GM10248 (cell line): Measurements from ENCODE around the gene RGS12.

Source experiments
- CTCF ChIA-PET: fragments of 300-600 bp; sonication (Branson Sonifier 250); formaldehyde crosslinking; extraction: SDS; loops from one replicate; lab custom pipeline; 2021; ENCODE audit warnings: antibody characterized with exemption; lab: Yijun Ruan, JAX
- POLR2A ChIA-PET: fragments of 350-650 bp; sonication (Branson Sonifier 250); formaldehyde crosslinking; extraction: SDS; loops from one replicate; lab custom pipeline; 2020; ENCODE audit warnings: antibody characterized with exemption; lab: Yijun Ruan, JAX
- DNase-seq: peaks from one replicate; pipeline ENCODE4 v3.0.0; 2012; ENCODE audit errors: extremely low spot score
- CTCF ChIP-seq: IDR thresholded peaks from 2 replicates; pipeline ENCODE4 v1.5.1; 2012; ENCODE audit warnings: mild to moderate bottlenecking, low read depth; ENCODE audit errors: extremely low read depth, missing control alignments, control extremely low read depth

The RGS12 gene

GRCh38 chr4:3303565-3303824 lies 10.7 kb downstream of the RGS12 start:
- no peak for TF ChIP-seq CTCF
- no peak for DNase-seq
- CTCF ChIA-PET: no interaction called here
- POLR2A ChIA-PET: no interaction called here

DNA sequence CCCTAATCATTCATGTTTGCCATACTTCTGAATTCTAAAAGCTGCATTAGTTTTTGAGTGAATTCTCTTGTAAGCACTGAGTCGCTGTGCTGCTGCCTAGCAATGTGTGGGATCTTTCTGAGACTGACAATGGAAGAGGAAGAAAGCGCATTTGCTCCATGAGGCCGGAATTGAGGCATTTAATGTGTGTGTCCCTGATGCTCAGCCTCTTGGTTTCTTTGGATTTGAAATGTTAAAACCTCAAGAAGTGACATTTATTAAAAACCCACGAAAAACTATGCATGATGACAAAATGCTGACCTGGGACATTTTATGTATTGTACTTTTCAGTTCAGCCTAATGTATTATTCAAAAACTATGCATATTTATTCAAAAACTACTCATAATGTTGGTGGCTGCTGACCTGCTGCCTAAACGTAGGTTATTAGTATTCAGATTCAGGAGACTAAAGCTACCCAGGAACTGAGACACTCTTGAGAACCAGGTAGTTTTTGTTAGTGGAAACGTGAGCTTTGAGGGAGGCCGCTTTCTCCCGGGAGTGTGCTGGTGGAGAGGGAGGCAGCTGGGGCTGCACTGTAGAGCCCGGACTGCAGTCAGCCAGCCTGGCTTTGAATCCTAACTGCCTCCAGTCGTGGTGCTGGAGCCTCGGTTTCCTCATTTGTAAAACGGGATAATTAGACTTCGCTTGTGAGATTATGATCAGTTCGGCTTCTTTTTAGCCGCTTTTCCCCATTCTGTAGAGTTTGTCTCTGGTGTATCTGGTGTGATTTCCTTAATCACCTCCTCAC lies 11.3 kb downstream of the RGS12 start:
- ChIA-PET CTCF (no interaction called here), POLR2A (no interaction called here)
- TF ChIP-seq CTCF: no peak
- no peak for DNase-seq

- no peak for DNase-seq
- POLR2A ChIA-PET: no interaction called here
- no peak for TF ChIP-seq CTCF
- CTCF ChIA-PET: no interaction called here
Measured at GRCh38 chr4:3304831-3305609, 12.2 kb downstream of the RGS12 start.

- ChIA-PET POLR2A (interaction anchor here (0.5 kb wide), 1 partner anchor 242 kb away, joined by 3 read pairs; no protein-coding TSS in a partner anchor), CTCF (interaction anchor here (0.8 kb wide), 1 partner anchor 16 kb away, joined by 3 read pairs; no protein-coding TSS in a partner anchor)
- TF ChIP-seq CTCF: no peak
- DNase-seq: no peak
Measured at GRCh38 chr4:3305610-3306371, 13.0 kb downstream of the RGS12 start.

DNA sequence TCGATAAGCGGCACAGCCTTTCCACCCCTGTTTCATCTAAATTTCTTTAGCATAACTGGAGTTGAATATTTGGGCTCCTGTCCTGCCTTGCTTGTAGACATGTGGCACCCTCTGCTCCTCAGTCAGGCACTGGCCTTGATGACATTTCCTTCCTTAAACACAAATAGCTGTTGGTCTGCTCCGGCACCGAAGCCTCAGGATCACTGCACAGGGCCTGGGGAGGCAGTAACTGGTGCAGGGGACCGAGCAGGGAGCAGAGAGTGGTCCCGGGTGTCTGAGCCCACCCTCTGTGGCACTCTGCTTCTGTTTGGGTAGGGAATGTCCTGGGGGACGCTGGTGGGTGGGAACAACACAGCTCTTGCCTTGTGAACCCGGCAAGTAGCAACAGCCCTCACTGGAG lies 13.6 kb downstream of the RGS12 start:
- no peak for TF ChIP-seq CTCF
- ChIA-PET POLR2A (no interaction called here), CTCF (interaction anchor here (0.7 to 0.8 kb wide), 3 partner anchors 15 to 174 kb away, joined by 3 read pairs; no protein-coding TSS in a partner anchor)
- no peak for DNase-seq

GRCh38 chr4:3307060-3307459 lies 14.2 kb downstream of the RGS12 start:
- CTCF ChIA-PET: interaction anchor here (0.7 to 0.8 kb wide), 2 partner anchors 122 to 173 kb away, joined by 3 read pairs; no protein-coding TSS in a partner anchor
- POLR2A ChIA-PET: no interaction called here

More at GRCh38 chr4:3307060-3307459, 14.2 kb downstream of the RGS12 start:
- no peak for TF ChIP-seq CTCF
- DNase-seq: no peak
